ENCODE data around the gene MCTP1.

MCTP1 gene

GRCh38 chr5:95080030-95080429 is 204.9 kb downstream of the MCTP1 start:
- H3K36me3 ChIP-seq (replicated peaks; ENCODE audit: low read depth, low read length) = no peaks in the 10 kb centered on the region
- no peak overlapping the region for H3K4me3 ChIP-seq (ENCODE audit: low read length)
- H3K4me2 ChIP-seq (ENCODE audit: low read length) = no peak overlapping the region
- H3K79me2 ChIP-seq (ENCODE audit: low read length) = no peaks in the 10 kb centered on the region
- no peak overlapping the region for H3K27ac ChIP-seq (ENCODE audit: low read length)
- H4K20me1 ChIP-seq (ENCODE audit: insufficient read depth, low read length) = no peaks in the 10 kb centered on the region
- no peak overlapping the region for H2AFZ ChIP-seq (ENCODE audit: low read depth, low read length)
- H3K9ac ChIP-seq (ENCODE audit: low read length) = no peak overlapping the region
- H3K27me3 ChIP-seq (ENCODE audit: low read depth, low read length) = no peaks in the 10 kb centered on the region
- peaks cover 16% of the 10 kb centered on the region for H3K4me1 ChIP-seq (ENCODE audit: low read length)
- TF ChIP-seq EZH2phosphoT487 (IDR thresholded peaks at IDR 0.05; ENCODE audit: low read depth) = no peak
- no peaks in the 10 kb centered on the region for H3K9me3 ChIP-seq (ENCODE audit: insufficient read depth, low read length)

GRCh38 chr5:95078868-95079267 is 206.0 kb downstream of the MCTP1 start:
- Histone ChIP-seq H3K27me3 (ENCODE audit: low read depth, low read length) (no peaks in the 10 kb centered on the region), H3K4me3 (ENCODE audit: low read length) (no peak overlapping the region), H3K79me2 (ENCODE audit: low read length) (no peaks in the 10 kb centered on the region), H4K20me1 (ENCODE audit: insufficient read depth, low read length) (no peaks in the 10 kb centered on the region), H3K9me3 (ENCODE audit: insufficient read depth, low read length) (no peaks in the 10 kb centered on the region), H3K36me3 (replicated peaks; ENCODE audit: low read depth, low read length) (no peaks in the 10 kb centered on the region), H3K4me1 (ENCODE audit: low read length) (peaks cover 17% of the 10 kb centered on the region), H2AFZ (ENCODE audit: low read depth, low read length) (no peak overlapping the region), H3K27ac (ENCODE audit: low read length) (no peak overlapping the region), H3K4me2 (ENCODE audit: low read length) (no peak overlapping the region), H3K9ac (ENCODE audit: low read length) (no peak overlapping the region)
- TF ChIP-seq CTCF (IDR thresholded peaks at IDR 0.05; ENCODE audit: low read depth, low read length) = no peak
- TF ChIP-seq EZH2phosphoT487 (IDR thresholded peaks at IDR 0.05; ENCODE audit: low read depth) = no peak

- no peak overlapping the region for H3K4me3 ChIP-seq (ENCODE audit: low read length)
- H3K79me2 ChIP-seq (ENCODE audit: low read length) = no peaks in the 10 kb centered on the region
- H3K9me3 ChIP-seq (ENCODE audit: insufficient read depth, low read length) = no peaks in the 10 kb centered on the region
- H3K27ac ChIP-seq (ENCODE audit: low read length) = no peak overlapping the region
- H2AFZ ChIP-seq (ENCODE audit: low read depth, low read length) = no peak overlapping the region
- peaks cover 11% of the 10 kb centered on the region for H3K4me1 ChIP-seq (ENCODE audit: low read length)
- TF ChIP-seq CTCF (IDR thresholded peaks at IDR 0.05; ENCODE audit: low read depth, low read length) = no peak
- TF ChIP-seq EZH2phosphoT487 (IDR thresholded peaks at IDR 0.05; ENCODE audit: low read depth) = no peak
- H4K20me1 ChIP-seq (ENCODE audit: insufficient read depth, low read length) = no peaks in the 10 kb centered on the region
- H3K27me3 ChIP-seq (ENCODE audit: low read depth, low read length) = no peaks in the 10 kb centered on the region
- no peak overlapping the region for H3K4me2 ChIP-seq (ENCODE audit: low read length)
- H3K36me3 ChIP-seq (replicated peaks; ENCODE audit: low read depth, low read length) = no peaks in the 10 kb centered on the region
- no peak overlapping the region for H3K9ac ChIP-seq (ENCODE audit: low read length)
Measured at GRCh38 chr5:95076395-95077185, 208.3 kb downstream of the MCTP1 start.

- no peak overlapping the region for H3K27ac ChIP-seq (ENCODE audit: low read length)
- no peak overlapping the region for H3K9ac ChIP-seq (ENCODE audit: low read length)
- no peaks in the 10 kb centered on the region for H3K36me3 ChIP-seq (replicated peaks; ENCODE audit: low read depth, low read length)
- no peak overlapping the region for H3K4me2 ChIP-seq (ENCODE audit: low read length)
- peaks cover 13% of the 10 kb centered on the region for H3K4me1 ChIP-seq (ENCODE audit: low read length)
- no peaks in the 10 kb centered on the region for H4K20me1 ChIP-seq (ENCODE audit: insufficient read depth, low read length)
- no peaks in the 10 kb centered on the region for H3K27me3 ChIP-seq (ENCODE audit: low read depth, low read length)
- H2AFZ ChIP-seq (ENCODE audit: low read depth, low read length) = no peak overlapping the region
- TF ChIP-seq CTCF (IDR thresholded peaks at IDR 0.05; ENCODE audit: low read depth, low read length) = no peak
- no peak for TF ChIP-seq EZH2phosphoT487 (IDR thresholded peaks at IDR 0.05; ENCODE audit: low read depth)
- no peaks in the 10 kb centered on the region for H3K79me2 ChIP-seq (ENCODE audit: low read length)
- no peak overlapping the region for H3K4me3 ChIP-seq (ENCODE audit: low read length)
- H3K9me3 ChIP-seq (ENCODE audit: insufficient read depth, low read length) = no peaks in the 10 kb centered on the region
Measured at GRCh38 chr5:95075111-95075510, 209.8 kb downstream of the MCTP1 start.

All from OCI-LY3 (cell line).